Measurements from ENCODE around the gene CCDC188. TPM values are rescaled to one million over a fixed set of nuclear protein-coding genes. Genes with fewer than 3 reads are reported as not detected.

CCDC188 gene
- total and polyA plus RNA-seq, 9 of the 15 experiments (the other 6 are each of a cell fraction or from before 2014, with no cell fraction given) = not detected

DNA sequence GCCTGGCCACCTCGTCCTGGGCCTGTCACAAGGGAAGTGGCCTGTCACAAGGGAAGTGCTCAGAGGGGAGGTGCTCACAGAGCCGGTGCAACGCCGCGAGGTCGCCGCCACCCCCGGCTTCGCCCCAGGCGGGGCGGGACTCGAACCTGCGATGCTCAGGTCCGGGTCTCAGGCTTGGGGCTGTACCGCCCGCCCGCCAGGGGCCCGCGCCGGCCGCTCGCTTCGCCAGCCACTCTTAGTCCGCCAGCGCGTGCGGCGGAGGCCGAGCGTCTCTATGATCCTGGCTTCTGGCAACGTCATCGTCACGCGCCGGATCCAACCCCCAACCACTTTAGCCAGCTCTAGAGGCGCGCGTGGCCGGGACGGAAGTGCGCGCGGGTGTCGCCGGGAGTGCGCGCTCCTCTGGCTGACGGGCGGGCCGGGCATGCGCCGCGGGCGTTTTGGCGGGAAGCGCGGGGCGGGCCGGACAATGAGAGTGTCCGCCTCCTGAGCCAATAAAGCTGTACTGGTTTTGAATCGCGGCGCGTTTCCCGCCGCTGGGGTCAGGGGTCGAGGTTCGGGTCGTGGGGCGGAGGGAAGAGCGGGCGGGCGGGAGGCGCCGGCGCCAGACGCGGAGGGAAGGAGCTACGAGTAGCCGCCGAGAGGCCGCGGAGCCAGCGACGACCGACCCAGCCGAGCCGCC lies 33.8 kb downstream of the CCDC188 start, which contains the start of gene TRMT2A (continued):
- TF ChIP-seq, protein P1, sequence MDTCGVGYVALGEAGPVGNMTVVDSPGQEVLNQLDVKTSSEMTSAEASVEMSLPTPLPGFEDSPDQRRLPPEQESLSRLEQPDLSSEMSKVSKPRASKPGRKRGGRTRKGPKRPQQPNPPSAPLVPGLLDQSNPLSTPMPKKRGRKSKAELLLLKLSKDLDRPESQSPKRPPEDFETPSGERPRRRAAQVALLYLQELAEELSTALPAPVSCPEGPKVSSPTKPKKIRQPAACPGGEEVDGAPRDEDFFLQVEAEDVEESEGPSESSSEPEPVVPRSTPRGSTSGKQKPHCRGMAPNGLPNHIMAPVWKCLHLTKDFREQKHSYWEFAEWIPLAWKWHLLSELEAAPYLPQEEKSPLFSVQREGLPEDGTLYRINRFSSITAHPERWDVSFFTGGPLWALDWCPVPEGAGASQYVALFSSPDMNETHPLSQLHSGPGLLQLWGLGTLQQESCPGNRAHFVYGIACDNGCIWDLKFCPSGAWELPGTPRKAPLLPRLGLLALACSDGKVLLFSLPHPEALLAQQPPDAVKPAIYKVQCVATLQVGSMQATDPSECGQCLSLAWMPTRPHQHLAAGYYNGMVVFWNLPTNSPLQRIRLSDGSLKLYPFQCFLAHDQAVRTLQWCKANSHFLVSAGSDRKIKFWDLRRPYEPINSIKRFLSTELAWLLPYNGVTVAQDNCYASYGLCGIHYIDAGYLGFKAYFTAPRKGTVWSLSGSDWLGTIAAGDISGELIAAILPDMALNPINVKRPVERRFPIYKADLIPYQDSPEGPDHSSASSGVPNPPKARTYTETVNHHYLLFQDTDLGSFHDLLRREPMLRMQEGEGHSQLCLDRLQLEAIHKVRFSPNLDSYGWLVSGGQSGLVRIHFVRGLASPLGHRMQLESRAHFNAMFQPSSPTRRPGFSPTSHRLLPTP (IDR thresholded peaks at IDR 0.05; ENCODE audit: borderline replicate concordance, extremely low read depth, insufficient read length) = no peak
- TF ChIP-seq NFYB (IDR thresholded peaks at IDR 0.05; ENCODE audit: extremely low read depth, insufficient read length) (no peak), ZNF696 (CRISPR knock-in tag; conservative IDR thresholded peaks at IDR 0.05) (no peak), ZNF23 (CRISPR knock-in tag; IDR thresholded peaks at IDR 0.05) (no peak), BCOR (IDR thresholded peaks at IDR 0.05) (peak; percentile 88), CHD1 (IDR thresholded peaks at IDR 0.05; ENCODE audit: low read length) (peak; percentile 96), ZNF79 (CRISPR knock-in tag; IDR thresholded peaks at IDR 0.05; ENCODE audit: low read depth) (no peak), ELF1 (tag; IDR thresholded peaks at IDR 0.05) (no peak), TEAD1 (CRISPR knock-in tag; IDR thresholded peaks at IDR 0.05) (peak in 1 of 2 experiments; percentile 85; a peak in 2 of 4 replicates), ZNF57 (CRISPR knock-in tag; IDR thresholded peaks at IDR 0.05) (0 out of 2 replicates have a peak, but pooled peaks have one; percentile 67), MIER1 (IDR thresholded peaks at IDR 0.05; ENCODE audit: low read depth) (no peak), HDAC3 (IDR thresholded peaks at IDR 0.05; ENCODE audit: borderline replicate concordance, partially characterized antibody) (no peak)
- TF ChIP-seq, protein P2, sequence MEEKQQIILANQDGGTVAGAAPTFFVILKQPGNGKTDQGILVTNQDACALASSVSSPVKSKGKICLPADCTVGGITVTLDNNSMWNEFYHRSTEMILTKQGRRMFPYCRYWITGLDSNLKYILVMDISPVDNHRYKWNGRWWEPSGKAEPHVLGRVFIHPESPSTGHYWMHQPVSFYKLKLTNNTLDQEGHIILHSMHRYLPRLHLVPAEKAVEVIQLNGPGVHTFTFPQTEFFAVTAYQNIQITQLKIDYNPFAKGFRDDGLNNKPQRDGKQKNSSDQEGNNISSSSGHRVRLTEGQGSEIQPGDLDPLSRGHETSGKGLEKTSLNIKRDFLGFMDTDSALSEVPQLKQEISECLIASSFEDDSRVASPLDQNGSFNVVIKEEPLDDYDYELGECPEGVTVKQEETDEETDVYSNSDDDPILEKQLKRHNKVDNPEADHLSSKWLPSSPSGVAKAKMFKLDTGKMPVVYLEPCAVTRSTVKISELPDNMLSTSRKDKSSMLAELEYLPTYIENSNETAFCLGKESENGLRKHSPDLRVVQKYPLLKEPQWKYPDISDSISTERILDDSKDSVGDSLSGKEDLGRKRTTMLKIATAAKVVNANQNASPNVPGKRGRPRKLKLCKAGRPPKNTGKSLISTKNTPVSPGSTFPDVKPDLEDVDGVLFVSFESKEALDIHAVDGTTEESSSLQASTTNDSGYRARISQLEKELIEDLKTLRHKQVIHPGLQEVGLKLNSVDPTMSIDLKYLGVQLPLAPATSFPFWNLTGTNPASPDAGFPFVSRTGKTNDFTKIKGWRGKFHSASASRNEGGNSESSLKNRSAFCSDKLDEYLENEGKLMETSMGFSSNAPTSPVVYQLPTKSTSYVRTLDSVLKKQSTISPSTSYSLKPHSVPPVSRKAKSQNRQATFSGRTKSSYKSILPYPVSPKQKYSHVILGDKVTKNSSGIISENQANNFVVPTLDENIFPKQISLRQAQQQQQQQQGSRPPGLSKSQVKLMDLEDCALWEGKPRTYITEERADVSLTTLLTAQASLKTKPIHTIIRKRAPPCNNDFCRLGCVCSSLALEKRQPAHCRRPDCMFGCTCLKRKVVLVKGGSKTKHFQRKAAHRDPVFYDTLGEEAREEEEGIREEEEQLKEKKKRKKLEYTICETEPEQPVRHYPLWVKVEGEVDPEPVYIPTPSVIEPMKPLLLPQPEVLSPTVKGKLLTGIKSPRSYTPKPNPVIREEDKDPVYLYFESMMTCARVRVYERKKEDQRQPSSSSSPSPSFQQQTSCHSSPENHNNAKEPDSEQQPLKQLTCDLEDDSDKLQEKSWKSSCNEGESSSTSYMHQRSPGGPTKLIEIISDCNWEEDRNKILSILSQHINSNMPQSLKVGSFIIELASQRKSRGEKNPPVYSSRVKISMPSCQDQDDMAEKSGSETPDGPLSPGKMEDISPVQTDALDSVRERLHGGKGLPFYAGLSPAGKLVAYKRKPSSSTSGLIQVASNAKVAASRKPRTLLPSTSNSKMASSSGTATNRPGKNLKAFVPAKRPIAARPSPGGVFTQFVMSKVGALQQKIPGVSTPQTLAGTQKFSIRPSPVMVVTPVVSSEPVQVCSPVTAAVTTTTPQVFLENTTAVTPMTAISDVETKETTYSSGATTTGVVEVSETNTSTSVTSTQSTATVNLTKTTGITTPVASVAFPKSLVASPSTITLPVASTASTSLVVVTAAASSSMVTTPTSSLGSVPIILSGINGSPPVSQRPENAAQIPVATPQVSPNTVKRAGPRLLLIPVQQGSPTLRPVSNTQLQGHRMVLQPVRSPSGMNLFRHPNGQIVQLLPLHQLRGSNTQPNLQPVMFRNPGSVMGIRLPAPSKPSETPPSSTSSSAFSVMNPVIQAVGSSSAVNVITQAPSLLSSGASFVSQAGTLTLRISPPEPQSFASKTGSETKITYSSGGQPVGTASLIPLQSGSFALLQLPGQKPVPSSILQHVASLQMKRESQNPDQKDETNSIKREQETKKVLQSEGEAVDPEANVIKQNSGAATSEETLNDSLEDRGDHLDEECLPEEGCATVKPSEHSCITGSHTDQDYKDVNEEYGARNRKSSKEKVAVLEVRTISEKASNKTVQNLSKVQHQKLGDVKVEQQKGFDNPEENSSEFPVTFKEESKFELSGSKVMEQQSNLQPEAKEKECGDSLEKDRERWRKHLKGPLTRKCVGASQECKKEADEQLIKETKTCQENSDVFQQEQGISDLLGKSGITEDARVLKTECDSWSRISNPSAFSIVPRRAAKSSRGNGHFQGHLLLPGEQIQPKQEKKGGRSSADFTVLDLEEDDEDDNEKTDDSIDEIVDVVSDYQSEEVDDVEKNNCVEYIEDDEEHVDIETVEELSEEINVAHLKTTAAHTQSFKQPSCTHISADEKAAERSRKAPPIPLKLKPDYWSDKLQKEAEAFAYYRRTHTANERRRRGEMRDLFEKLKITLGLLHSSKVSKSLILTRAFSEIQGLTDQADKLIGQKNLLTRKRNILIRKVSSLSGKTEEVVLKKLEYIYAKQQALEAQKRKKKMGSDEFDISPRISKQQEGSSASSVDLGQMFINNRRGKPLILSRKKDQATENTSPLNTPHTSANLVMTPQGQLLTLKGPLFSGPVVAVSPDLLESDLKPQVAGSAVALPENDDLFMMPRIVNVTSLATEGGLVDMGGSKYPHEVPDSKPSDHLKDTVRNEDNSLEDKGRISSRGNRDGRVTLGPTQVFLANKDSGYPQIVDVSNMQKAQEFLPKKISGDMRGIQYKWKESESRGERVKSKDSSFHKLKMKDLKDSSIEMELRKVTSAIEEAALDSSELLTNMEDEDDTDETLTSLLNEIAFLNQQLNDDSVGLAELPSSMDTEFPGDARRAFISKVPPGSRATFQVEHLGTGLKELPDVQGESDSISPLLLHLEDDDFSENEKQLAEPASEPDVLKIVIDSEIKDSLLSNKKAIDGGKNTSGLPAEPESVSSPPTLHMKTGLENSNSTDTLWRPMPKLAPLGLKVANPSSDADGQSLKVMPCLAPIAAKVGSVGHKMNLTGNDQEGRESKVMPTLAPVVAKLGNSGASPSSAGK (IDR thresholded peaks at IDR 0.05) = no peak
